GM10847 (cell line): ENCODE results near the gene CHID1.

Experiments
- POLR2A ChIP-seq: IDR thresholded peaks from 2 replicates; pipeline ENCODE4 v1.6.1; 2011; ENCODE audit not compliant: insufficient read length; ENCODE audit errors: extremely low read depth

Gene CHID1

GRCh38 chr11:843818-844692 lies 66.6 kb downstream of the CHID1 start:
- no peak for TF ChIP-seq POLR2A

- no peak for TF ChIP-seq POLR2A
Observed at GRCh38 chr11:843086-843734, 67.4 kb downstream of the CHID1 start.

GRCh38 chr11:842370-843002 lies 68.1 kb downstream of the CHID1 start, which contains the start of the genes POLR2L and TSPAN4:
Gene POLR2L (minus strand): TSS chr11:842529. CDS start chr11:842508, 21 bp downstream.
Gene TSPAN4 (plus strand): TSS chr11:842852. CDS start chr11:850305, 7,453 bp downstream.
- TF ChIP-seq POLR2A = peak; percentile 99

- TF ChIP-seq POLR2A = no peak
Observed at GRCh38 chr11:841981-842369, 68.6 kb downstream of the CHID1 start.

GRCh38 chr11:839875-840617 lies 70.6 kb downstream of the CHID1 start:
- TF ChIP-seq POLR2A = no peak

GRCh38 chr11:839280-839623 lies 71.4 kb downstream of the CHID1 start:
- no peak for TF ChIP-seq POLR2A

- no peak for TF ChIP-seq POLR2A
Observed at GRCh38 chr11:838441-839279, 72.0 kb downstream of the CHID1 start.

GRCh38 chr11:837990-838307 lies 72.7 kb downstream of the CHID1 start:
- no peak for TF ChIP-seq POLR2A

- no peak for TF ChIP-seq POLR2A
Observed at GRCh38 chr11:837189-837989, 73.2 kb downstream of the CHID1 start.

- no peak for TF ChIP-seq POLR2A
Observed at GRCh38 chr11:836700-837099, 73.9 kb downstream of the CHID1 start.

GRCh38 chr11:836274-836673 lies 74.3 kb downstream of the CHID1 start:
- no peak for TF ChIP-seq POLR2A

GRCh38 chr11:834371-835316 lies 76.0 kb downstream of the CHID1 start:
- TF ChIP-seq POLR2A = no peak
